WTC11 (cell line): ENCODE data around the gene IPO4. TPM values are rescaled to one million over a fixed set of nuclear protein-coding genes. Genes with fewer than 3 reads are reported as not detected.
A peak's percentile ranks its signal among the peaks of the same experiment; 100 is the strongest.

Experiments
- ATAC-seq: fragments of 200-7000 bp; cut with Tn5 transposase; 2 replicates; pipeline ENCODE4 v1.10.0; 2021; ENCODE audit warnings: mild to moderate bottlenecking, moderate library complexity
- CTCF ChIA-PET: fragments of 300-600 bp; sonication (Branson Sonifier 250); formaldehyde crosslinking; loops from one replicate; lab custom pipeline; 2021; ENCODE audit warnings: antibody characterized with exemption; lab: Charles Lee
- POLR2A ChIA-PET: fragments of 350-600 bp; sonication (Branson Sonifier 250); formaldehyde crosslinking; loops from one replicate; lab custom pipeline; 2021; ENCODE audit warnings: antibody characterized with exemption; lab: Charles Lee
- DNase-seq: peaks from one replicate; pipeline ENCODE4 v3.0.0; 2021; ENCODE audit warnings: low spot score
- H3K27ac Mint-ChIP-seq: 2 replicates; pipeline ENCODE4 v1.8.0; 2021; ENCODE audit warnings: mixed read lengths
- H3K27me3 Mint-ChIP-seq: 2 replicates; pipeline ENCODE4 v1.8.0; 2021; ENCODE audit warnings: low read depth, mild to moderate bottlenecking, moderate library complexity, mixed read lengths
- H3K36me3 Mint-ChIP-seq: 2 replicates; pipeline ENCODE4 v1.8.0; 2021; ENCODE audit warnings: mixed read lengths
- H3K4me1 Mint-ChIP-seq: 2 replicates; pipeline ENCODE4 v1.8.0; 2022; ENCODE audit warnings: mixed read lengths
- H3K4me3 Mint-ChIP-seq: 2 replicates; pipeline ENCODE4 v1.8.0; 2021; ENCODE audit warnings: mild to moderate bottlenecking, moderate library complexity, mixed read lengths
- H3K9me3 Mint-ChIP-seq: 2 replicates; pipeline ENCODE4 v1.8.0; 2021; ENCODE audit warnings: mixed read lengths
- CREM ChIP-seq: sonication (generic); formaldehyde crosslinking; IDR thresholded peaks from 2 replicates; pipeline ENCODE4 v1.8.1; 2022; ENCODE audit warnings: mild to moderate bottlenecking, missing genetic modification reagents, moderate library complexity
- FOXJ3 ChIP-seq: sonication (generic); formaldehyde crosslinking; IDR thresholded peaks from 2 replicates; pipeline ENCODE4 v1.9.0; 2021; ENCODE audit warnings: missing genetic modification reagents, mild to moderate bottlenecking, borderline replicate concordance
- FOXP1 ChIP-seq: sonication (generic); formaldehyde crosslinking; IDR thresholded peaks from 2 replicates; pipeline ENCODE4 v1.8.0; 2022; ENCODE audit warnings: missing genetic modification reagents, mild to moderate bottlenecking, moderate library complexity, borderline replicate concordance
- GABPB1 ChIP-seq: sonication (generic); formaldehyde crosslinking; IDR thresholded peaks from 2 replicates; pipeline ENCODE4 v1.8.1; 2023; ENCODE audit warnings: mild to moderate bottlenecking, missing genetic modification reagents
- GRHL2 ChIP-seq: fragments of 250-450 bp; sonication (Bioruptor Pico); IDR thresholded peaks from 2 replicates; pipeline ENCODE4 v1.8.0; 2022; ENCODE audit warnings: mild to moderate bottlenecking, moderate library complexity; ENCODE audit not compliant: insufficient replicate concordance, severe bottlenecking
- GTF2I ChIP-seq: fragments of 250-450 bp; sonication (Bioruptor Pico); conservative IDR thresholded peaks from 2 replicates; pipeline ENCODE4 v1.4.0; 2021; ENCODE audit warnings: mild to moderate bottlenecking
- NR1H2 ChIP-seq: sonication (generic); formaldehyde crosslinking; IDR thresholded peaks from 2 replicates; pipeline ENCODE4 v1.9.0; 2021; ENCODE audit warnings: mild to moderate bottlenecking, moderate library complexity, missing genetic modification reagents
- RELA ChIP-seq: sonication (generic); formaldehyde crosslinking; IDR thresholded peaks from 2 replicates; pipeline ENCODE4 v1.8.1; 2022; ENCODE audit warnings: missing genetic modification reagents, mild to moderate bottlenecking, borderline replicate concordance
- SMAD3 ChIP-seq: sonication (generic); formaldehyde crosslinking; IDR thresholded peaks from 2 replicates; pipeline ENCODE4 v1.8.0; 2022; ENCODE audit warnings: missing genetic modification reagents, mild to moderate bottlenecking, borderline replicate concordance
- SOX15 ChIP-seq: fragments of 250-450 bp; sonication (Bioruptor Pico); IDR thresholded peaks from 2 replicates; pipeline ENCODE4 v1.9.0; 2021; ENCODE audit warnings: mild to moderate bottlenecking
- ZNF121 ChIP-seq: sonication (generic); formaldehyde crosslinking; IDR thresholded peaks from 2 replicates; pipeline ENCODE4 v1.8.0; 2023; ENCODE audit warnings: missing genetic modification reagents
- ZNF423 ChIP-seq: fragments of 250-450 bp; sonication (Bioruptor Pico); IDR thresholded peaks from 2 replicates; pipeline ENCODE4 v2.1.2; 2022; ENCODE audit warnings: mild to moderate bottlenecking, moderate library complexity
- total RNA-seq: library from RNA; stranded (reverse); gene quantifications from 3 replicates; pipeline ENCODE4 v1.2.3, GENCODE V29; 2021
- TF ChIP-seq, protein P1 (sequence below): fragments of 250-450 bp; sonication (Bioruptor Pico); conservative IDR thresholded peaks from 2 replicates; pipeline ENCODE4 v1.9.0; 2021; ENCODE audit warnings: mild to moderate bottlenecking
- TF ChIP-seq, protein P2 (sequence below): fragments of 250-450 bp; sonication (Bioruptor Pico); IDR thresholded peaks from 2 replicates; pipeline ENCODE4 v1.9.0; 2021; ENCODE audit warnings: moderate library complexity, mild to moderate bottlenecking, inconsistent platforms, borderline replicate concordance
- TF ChIP-seq, protein P3 (sequence below): sonication (generic); formaldehyde crosslinking; IDR thresholded peaks from 2 replicates; pipeline ENCODE4 v1.8.1; 2022; ENCODE audit warnings: low read depth, missing genetic modification reagents, borderline replicate concordance
- TF ChIP-seq, protein P4 (sequence below): sonication (generic); formaldehyde crosslinking; IDR thresholded peaks from 2 replicates; pipeline ENCODE4 v1.8.1; 2023; ENCODE audit warnings: mild to moderate bottlenecking, missing genetic modification reagents
- TF ChIP-seq, protein P5 (sequence below): sonication (generic); formaldehyde crosslinking; IDR thresholded peaks from 2 replicates; pipeline ENCODE4 v1.8.0; 2022; ENCODE audit warnings: mild to moderate bottlenecking, missing genetic modification reagents

The IPO4 gene
- total RNA-seq, 1 experiment from 2014 or later, result 128 TPM

DNA sequence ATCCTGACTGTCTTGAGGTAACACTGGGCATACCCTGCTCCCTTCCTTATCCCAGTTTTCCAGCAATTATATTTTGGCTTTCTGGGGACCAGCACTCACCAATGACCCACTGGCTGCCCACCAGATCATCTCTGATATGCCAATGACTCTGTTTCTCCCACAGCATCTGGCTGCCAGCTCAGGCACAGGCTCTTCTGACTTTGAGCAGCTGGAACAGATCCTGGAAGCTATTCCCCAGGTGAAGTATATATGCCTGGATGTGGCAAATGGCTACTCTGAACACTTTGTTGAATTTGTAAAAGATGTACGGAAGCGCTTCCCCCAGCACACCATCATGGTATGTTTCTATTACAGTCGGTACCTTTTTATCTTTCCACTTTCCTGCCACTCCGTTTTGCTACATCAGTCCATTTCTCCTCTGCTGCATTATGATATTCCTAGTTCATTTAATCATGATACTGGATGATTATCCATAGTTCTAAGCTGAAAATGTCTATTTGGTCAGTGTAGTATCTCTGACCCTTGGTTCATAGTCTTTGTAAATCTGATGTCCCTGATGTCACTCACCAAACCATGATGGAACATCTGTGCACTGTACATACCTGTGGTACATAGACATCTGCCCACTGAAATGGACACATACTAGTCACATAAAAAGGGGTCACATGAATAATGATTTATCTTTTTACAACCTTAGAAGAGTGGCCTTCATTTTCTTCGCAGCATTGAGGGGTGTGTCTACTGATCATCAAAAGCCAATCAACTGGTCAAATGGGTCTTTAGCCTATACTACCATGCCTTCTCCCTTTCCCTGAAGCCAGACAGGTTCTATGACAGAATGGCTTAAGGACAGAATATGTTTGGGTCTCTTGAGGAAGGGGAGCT, 47.4 kb upstream of the IPO4 start:
- DNase-seq (no peak), ATAC-seq (no peak)
- Mint-ChIP-seq H3K27ac (no peak overlapping the region), H3K27me3 (no peaks in the 10 kb centered on the region), H3K36me3 (peaks cover 55% of the 10 kb centered on the region), H3K9me3 (no peaks in the 10 kb centered on the region), H3K4me1 (peaks cover 23% of the 10 kb centered on the region), H3K4me3 (no peak overlapping the region)
- TF ChIP-seq GABPB1 (no peak), GRHL2 (CRISPR knock-in tag) (no peak), GTF2I (no peak), ZNF423 (no peak), FOXJ3 (no peak), RELA (CRISPR knock-in tag) (no peak)
- TF ChIP-seq, protein P1, sequence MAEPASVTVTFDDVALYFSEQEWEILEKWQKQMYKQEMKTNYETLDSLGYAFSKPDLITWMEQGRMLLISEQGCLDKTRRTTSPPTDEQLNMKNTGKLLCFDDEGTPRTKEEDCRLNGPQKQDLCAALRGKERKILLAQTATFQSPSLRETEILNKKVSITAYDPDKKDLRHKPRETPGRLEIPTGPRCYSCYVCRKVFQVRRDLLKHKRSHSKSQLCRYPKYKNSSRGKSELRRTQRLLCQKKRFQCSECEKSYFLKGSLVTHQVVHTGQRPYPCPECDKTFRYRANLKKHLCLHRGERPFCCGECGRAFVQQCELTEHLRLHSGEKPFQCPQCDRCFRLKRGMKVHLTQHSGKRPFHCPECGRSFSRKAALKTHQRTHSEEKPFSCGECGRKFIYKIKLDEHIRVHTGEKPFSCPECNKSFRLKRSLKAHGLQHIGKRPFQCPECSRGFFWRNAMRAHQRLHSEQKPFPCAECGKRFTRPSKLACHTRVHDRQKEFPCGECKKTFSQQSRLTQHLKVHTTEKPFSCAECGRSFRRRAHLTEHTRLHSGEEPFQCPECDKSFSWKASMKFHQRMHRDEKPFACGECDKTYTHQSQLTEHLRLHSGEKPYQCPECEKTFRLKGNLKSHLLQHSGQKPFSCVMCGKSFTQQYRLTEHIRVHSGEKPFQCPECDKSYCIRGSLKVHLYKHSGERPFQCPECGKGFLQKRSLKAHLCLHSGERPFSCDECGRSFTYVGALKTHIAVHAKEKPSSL (CRISPR knock-in tag), result no peak
- TF ChIP-seq, protein P2, sequence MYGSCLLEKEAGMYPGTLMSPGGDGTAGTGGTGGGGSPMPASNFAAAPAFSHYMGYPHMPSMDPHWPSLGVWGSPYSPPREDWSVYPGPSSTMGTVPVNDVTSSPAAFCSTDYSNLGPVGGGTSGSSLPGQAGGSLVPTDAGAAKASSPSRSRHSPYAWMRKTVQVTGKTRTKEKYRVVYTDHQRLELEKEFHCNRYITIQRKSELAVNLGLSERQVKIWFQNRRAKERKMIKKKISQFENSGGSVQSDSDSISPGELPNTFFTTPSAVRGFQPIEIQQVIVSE (CRISPR knock-in tag), result no peak
- TF ChIP-seq, protein P3, sequence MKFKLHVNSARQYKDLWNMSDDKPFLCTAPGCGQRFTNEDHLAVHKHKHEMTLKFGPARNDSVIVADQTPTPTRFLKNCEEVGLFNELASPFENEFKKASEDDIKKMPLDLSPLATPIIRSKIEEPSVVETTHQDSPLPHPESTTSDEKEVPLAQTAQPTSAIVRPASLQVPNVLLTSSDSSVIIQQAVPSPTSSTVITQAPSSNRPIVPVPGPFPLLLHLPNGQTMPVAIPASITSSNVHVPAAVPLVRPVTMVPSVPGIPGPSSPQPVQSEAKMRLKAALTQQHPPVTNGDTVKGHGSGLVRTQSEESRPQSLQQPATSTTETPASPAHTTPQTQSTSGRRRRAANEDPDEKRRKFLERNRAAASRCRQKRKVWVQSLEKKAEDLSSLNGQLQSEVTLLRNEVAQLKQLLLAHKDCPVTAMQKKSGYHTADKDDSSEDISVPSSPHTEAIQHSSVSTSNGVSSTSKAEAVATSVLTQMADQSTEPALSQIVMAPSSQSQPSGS (CRISPR knock-in tag), result no peak
- ChIA-PET POLR2A (no interaction called here), CTCF (no interaction called here)

DNA sequence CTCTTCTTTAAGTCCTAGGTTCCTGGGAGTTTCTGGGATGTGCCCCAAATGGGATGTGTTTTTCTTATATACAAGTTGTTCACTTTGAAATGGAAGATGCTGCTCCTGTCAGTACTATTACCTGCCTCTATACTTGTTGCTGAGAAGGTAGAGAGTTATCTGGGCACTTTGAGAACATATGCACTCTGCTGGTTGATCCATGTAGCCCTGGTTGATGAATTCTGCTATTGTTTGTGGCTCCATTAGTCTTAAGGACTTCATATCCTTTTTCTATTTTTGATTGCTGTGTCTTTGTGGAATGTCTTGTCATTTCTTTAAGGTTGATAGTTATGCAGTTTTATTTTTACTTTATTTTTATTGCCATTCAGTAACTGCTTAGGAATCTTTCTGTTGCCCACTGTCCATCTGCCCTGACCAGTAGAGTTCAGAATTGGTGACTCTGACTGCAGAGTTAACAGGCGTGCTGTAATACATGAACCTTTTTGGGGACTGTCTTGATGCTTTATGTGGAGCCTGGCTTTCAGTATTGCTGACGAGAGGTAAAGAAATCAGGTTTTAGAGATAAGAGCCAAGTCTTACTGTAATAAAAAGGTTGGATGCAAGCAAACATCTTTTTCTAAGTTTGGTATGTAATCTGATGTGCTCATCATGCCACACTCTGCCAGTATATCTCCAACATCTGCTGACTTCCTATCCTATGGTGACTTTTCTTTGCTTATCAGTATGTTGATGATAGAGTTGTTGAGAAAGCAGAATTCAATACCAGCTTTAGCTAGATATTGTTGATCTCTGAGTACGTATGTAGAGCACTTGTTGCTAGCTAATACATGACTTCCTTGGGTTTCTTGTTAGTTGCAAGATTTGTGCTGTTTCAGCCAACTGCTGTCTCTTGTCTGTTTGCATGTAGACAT, 45.7 kb upstream of the IPO4 start:
- H3K27ac Mint-ChIP-seq, result no peak overlapping the region
- H3K4me3 Mint-ChIP-seq, result peak overlapping the region; percentile 32
- peaks cover 22% of the 10 kb centered on the region for H3K4me1 Mint-ChIP-seq
- ChIA-PET CTCF (no interaction called here), POLR2A (interaction anchor here (1.9 kb wide), 1 partner anchor 8 kb away, joined by 9 read pairs; the partner anchor contains the start of gene TINF2)
- no peaks in the 10 kb centered on the region for H3K27me3 Mint-ChIP-seq
- peaks cover 42% of the 10 kb centered on the region for H3K36me3 Mint-ChIP-seq
- no peak for ATAC-seq
- TF ChIP-seq SOX15 (CRISPR knock-in tag), result no peak
- TF ChIP-seq FOXP1, result no peak
- no peak for TF ChIP-seq ZNF121 (CRISPR knock-in tag)
- TF ChIP-seq CREM (CRISPR knock-in tag), result no peak
- no peak for TF ChIP-seq SMAD3
- TF ChIP-seq, protein P4, sequence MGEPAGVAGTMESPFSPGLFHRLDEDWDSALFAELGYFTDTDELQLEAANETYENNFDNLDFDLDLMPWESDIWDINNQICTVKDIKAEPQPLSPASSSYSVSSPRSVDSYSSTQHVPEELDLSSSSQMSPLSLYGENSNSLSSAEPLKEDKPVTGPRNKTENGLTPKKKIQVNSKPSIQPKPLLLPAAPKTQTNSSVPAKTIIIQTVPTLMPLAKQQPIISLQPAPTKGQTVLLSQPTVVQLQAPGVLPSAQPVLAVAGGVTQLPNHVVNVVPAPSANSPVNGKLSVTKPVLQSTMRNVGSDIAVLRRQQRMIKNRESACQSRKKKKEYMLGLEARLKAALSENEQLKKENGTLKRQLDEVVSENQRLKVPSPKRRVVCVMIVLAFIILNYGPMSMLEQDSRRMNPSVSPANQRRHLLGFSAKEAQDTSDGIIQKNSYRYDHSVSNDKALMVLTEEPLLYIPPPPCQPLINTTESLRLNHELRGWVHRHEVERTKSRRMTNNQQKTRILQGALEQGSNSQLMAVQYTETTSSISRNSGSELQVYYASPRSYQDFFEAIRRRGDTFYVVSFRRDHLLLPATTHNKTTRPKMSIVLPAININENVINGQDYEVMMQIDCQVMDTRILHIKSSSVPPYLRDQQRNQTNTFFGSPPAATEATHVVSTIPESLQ, result no peak
- TF ChIP-seq NR1H2 (CRISPR knock-in tag), result no peak
- TF ChIP-seq, protein P5, sequence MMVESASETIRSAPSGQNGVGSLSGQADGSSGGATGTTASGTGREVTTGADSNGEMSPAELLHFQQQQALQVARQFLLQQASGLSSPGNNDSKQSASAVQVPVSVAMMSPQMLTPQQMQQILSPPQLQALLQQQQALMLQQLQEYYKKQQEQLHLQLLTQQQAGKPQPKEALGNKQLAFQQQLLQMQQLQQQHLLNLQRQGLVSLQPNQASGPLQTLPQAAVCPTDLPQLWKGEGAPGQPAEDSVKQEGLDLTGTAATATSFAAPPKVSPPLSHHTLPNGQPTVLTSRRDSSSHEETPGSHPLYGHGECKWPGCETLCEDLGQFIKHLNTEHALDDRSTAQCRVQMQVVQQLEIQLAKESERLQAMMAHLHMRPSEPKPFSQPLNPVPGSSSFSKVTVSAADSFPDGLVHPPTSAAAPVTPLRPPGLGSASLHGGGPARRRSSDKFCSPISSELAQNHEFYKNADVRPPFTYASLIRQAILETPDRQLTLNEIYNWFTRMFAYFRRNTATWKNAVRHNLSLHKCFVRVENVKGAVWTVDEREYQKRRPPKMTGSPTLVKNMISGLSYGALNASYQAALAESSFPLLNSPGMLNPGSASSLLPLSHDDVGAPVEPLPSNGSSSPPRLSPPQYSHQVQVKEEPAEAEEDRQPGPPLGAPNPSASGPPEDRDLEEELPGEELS (CRISPR knock-in tag), result no peak
- no peak for DNase-seq
- H3K9me3 Mint-ChIP-seq, result no peaks in the 10 kb centered on the region
